SH-SY5Y (cell line): ENCODE data around the gene TMED7.

ENCODE experiments used
- GATA2 ChIP-seq: IDR thresholded peaks from 2 replicates; pipeline ENCODE4 v1.6.1; 2011; ENCODE audit warnings: mild to moderate bottlenecking, low read depth, low read length
- GATA3 ChIP-seq: IDR thresholded peaks from 2 replicates; pipeline ENCODE4 v1.6.1; 2011; ENCODE audit warnings: low read depth, mild to moderate bottlenecking, low read length, moderate library complexity

TMED7 gene

GRCh38 chr5:115602591-115603125 is 23.2 kb downstream of the TMED7 start:
- no peak for TF ChIP-seq GATA3
- TF ChIP-seq GATA2 = no peak

- TF ChIP-seq GATA3 (no peak), GATA2 (no peak)
Measured at GRCh38 chr5:115601701-115602590, 23.9 kb downstream of the TMED7 start, which contains the start of gene TICAM2. Gene TICAM2, minus strand, starts transcription at chr5:115602479. Its CDS starts 21,223 bp downstream, at chr5:115581256.

DNA sequence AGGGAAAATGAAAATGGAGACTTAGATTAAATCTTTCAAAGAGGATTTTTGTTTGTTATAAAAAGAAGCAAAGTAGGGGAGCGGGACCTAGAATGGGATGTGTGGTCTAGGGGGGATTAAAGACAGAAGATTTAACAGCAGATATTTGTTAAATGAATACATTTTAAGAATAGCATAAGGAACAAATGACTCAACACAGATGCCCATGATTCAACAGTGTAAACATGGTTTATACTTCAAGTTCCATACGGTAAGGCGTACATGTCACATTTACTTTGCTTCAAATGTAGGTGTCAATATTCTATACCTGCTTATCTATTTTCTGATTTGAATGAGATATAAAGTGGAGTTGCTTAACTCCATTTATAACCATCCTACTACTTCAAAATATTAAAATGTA is 25.1 kb downstream of the TMED7 start:
- no peak for TF ChIP-seq GATA2
- TF ChIP-seq GATA3 = no peak

- TF ChIP-seq GATA3 (no peak), GATA2 (no peak)
Measured at GRCh38 chr5:115599924-115600323, 25.9 kb downstream of the TMED7 start.

DNA sequence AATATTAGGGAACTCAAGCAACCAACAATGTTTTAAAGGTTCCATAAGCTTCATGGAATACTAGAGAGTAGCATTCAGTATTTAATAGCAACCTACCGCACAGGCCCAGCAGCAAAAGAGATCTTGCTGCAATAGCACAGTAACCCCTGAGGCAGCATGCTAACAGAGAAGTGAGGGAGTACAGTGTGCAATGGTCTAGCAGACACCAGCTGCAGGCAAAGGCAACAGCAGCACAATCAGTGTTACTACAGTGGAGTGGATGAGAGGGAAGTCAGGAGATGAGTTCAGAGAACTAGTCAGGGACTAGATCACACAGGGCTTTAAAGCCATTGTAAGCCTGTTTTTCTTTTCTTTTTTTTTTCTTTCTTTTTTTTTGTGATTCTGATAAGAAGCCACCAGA is 26.3 kb downstream of the TMED7 start:
- no peak for TF ChIP-seq GATA3
- TF ChIP-seq GATA2 = no peak

DNA sequence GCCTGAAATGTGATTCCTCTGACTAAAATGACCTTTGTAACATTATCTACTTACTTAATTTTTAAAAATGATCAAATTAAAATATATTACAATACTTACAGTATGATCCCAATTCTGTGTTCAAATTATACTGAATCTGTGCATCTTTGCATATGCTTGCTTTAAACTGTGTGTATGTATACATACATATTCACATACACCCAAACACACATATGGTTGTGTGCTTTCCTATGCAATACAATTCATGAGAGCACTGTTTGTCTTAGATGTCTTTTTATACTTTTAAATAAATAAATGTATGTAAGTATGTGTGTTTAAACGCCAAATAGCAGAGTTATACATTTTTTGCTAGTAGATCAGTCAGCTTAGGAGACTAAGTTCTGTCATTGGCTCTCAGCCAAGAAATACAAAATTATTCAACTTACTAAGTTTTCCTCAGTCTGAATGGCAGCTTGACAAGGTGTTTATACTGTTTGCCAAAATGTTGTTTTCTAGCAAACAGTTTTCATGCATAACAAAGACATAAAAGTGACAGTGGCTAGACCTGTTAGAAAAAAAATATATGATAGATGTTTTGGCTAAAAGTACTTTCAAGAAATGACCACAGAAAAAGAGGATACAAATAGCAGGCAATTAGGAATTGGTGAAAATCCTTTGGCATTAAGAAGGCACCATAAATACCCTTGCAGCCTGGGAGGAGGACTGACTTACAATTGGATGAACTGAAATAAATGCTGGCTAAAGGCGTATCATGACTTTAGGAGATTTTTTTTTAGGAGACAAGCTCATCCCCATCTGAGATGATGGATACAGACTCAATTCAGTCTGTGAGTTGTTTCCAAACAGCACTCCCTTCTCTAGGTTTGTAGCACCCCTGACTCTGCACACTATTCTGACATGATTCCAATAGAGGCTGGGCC is 31.4 kb downstream of the TMED7 start:
- TF ChIP-seq GATA3 = no peak
- TF ChIP-seq GATA2 = no peak

- TF ChIP-seq GATA2 (no peak), GATA3 (no peak)
Measured at GRCh38 chr5:115589043-115589442, 36.8 kb downstream of the TMED7 start.

DNA sequence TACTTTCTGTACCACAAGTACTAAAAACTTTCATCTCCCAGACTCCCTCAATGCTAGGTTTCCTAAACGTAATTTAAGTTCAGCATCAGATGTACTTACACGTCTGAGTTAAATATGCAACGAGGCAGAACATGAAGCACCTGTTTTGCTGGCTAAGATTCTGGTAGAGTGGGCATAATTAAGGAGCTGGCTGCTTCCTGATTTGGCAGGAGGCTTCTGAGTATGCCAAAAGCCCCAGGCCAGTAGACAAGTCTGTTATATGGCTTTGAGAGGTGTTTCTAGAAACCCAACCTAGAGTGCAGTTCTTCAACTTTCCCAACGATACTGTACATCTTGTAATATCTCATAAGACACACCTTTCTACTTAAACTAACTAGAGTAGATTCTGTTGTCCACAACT is 37.2 kb downstream of the TMED7 start:
- TF ChIP-seq GATA2 = no peak
- no peak for TF ChIP-seq GATA3

DNA sequence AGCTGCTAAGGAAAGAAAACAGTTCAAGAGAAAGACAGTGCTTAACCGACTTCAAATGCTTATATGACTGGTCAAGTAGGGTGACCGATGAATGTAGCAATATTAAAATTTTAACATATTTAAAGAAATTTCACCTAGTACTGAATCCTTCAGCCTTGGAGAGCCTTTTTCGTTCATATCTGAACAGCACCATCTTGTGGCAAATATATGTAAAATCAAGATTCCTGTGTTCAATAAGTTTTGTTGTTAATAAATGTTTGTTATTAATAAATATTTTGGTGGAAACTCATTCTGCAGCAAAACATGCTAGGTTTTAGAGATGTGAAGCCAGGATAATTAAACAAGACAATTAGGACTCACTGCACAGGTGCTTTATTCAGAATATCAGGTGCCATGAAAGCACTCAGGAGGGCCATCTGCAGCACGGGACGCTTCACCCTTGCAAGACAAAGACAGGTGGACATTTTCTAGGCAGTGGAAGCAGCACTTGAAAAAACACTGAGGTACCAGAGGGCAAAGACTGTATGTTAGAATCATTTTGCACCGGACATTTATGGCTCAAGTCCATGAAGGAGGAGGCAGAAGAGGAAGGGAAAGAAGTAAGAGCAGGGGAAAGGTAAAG is 39.2 kb downstream of the TMED7 start:
- TF ChIP-seq GATA2 (no peak), GATA3 (no peak)

GRCh38 chr5:115585265-115585664 is 40.6 kb downstream of the TMED7 start:
- TF ChIP-seq GATA2 = no peak
- TF ChIP-seq GATA3 = no peak

DNA sequence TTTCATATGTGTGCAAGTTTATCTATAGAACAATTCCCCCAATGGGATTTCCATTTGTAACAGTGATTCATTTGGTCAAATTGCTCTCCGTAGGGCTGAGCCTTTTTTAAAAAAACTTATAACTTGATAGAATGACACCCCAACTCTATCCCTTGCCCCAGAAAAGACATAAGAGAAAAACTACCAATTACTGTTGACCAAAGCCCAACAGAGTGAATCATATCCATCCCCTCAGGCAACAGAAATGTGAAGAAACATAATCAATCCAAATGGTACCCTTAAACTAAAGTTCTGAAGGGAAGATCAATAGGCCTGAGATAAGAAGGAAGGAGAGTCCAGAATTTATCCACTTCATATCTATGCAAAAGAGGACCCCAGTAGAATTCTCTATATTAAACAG is 41.3 kb downstream of the TMED7 start:
- TF ChIP-seq GATA2 (no peak), GATA3 (no peak)

DNA sequence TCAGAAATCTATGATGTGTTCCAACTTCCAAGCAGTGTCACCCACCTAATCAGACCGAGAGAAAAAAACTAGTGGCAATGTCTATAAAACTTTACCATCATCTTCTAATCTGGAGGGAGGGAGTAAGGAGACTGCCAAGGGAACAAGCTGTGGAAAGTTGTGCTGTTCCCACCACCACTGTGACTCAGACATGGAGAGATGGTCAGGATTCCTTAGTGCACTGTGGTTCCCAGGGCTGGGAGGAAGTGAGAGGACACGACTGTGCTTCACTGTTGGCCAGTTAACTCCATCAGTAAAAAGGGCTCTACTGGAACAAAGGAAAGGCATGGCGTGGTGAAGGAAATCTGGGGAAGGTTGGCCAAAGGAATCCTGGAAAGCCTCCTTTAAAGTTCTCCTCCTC is 42.4 kb downstream of the TMED7 start:
- no peak for TF ChIP-seq GATA2
- no peak for TF ChIP-seq GATA3

GRCh38 chr5:115580941-115581340 is 44.9 kb downstream of the TMED7 start:
- TF ChIP-seq GATA3 (no peak), GATA2 (no peak)

DNA sequence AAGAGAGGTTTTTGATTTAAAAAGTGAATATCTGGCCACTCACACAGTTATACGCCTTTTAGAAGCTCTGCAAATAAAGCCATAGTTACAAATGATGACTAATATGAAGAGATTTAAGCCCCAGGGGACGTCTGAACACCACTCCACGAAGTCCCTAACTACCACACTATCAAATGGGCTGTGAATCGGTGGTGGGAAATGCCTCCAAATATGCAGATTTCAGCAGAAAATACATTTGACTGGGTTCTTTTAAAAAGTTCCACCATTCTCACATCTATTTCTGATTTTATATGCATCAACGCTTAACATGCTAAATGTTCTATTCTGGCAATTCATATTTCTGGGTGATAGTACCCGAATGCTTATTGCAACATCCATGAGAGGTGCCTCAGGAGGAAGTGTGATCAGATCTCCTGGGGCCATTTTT is 46.1 kb downstream of the TMED7 start:
- no peak for TF ChIP-seq GATA2
- TF ChIP-seq GATA3 = no peak
